GM12865 (cell line): ENCODE results near the gene SIVA1.
A peak's percentile ranks its signal among the peaks of the same experiment; 100 is the strongest.

Experiments
- DNase-seq: peaks from one replicate; pipeline ENCODE4 v3.0.0; 2010; ENCODE audit warnings: low read depth
- H3K4me3 ChIP-seq: 2 replicates; pipeline ENCODE4 v1.5.1; 2011; ENCODE audit warnings: mild to moderate bottlenecking, low read depth, low read length, control low read depth
- TF ChIP-seq, protein P1 (sequence below): IDR thresholded peaks from 2 replicates; pipeline ENCODE4 v1.5.1; 2011; ENCODE audit warnings: low read length, control low read depth, low read depth, inconsistent platforms; ENCODE audit not compliant: insufficient read depth; ENCODE audit errors: missing control alignments

Gene SIVA1

DNA sequence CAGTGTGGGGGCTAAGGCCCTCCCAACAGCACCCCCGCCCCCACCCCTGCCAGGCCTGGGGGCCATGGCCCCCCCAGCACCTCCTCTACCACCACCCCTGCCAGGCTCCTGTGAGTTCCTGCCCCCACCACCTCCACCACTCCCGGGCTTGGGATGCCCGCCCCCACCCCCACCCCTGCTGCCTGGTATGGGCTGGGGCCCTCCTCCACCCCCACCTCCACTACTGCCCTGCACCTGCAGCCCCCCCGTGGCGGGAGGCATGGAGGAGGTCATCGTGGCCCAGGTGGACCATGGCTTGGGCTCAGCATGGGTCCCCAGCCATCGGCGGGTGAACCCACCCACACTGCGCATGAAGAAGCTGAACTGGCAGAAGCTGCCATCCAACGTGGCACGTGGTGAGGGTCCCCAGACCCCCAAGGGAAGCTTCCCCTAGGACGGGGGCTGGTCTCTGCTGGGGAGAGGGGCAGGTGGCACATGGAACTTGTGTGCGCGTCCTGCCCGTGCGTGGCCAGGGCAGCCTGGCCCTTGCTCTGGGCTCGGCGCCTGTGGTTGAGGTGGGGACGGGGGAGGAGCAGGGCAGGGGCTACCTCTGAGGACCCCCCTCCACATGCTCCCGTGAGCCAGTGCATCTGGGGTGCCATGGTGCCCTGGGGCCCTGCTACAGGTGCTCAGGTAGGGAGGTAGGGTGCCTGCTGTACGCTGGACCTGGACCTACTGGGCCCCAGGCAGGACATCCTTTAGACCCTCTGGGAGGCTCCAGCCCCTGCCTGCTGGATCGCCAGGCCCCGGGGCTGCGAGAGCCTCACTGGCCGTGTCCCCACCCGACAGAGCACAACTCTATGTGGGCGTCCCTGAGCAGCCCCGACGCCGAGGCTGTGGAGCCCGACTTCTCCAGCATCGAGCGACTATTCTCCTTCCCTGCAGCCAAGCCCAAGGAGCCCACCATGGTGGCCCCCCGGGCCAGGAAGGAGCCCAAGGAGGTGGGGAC, 45.0 kb upstream of the SIVA1 start:
- no peak overlapping the region for H3K4me3 ChIP-seq
- DNase-seq, result no peak
- TF ChIP-seq, protein P1, sequence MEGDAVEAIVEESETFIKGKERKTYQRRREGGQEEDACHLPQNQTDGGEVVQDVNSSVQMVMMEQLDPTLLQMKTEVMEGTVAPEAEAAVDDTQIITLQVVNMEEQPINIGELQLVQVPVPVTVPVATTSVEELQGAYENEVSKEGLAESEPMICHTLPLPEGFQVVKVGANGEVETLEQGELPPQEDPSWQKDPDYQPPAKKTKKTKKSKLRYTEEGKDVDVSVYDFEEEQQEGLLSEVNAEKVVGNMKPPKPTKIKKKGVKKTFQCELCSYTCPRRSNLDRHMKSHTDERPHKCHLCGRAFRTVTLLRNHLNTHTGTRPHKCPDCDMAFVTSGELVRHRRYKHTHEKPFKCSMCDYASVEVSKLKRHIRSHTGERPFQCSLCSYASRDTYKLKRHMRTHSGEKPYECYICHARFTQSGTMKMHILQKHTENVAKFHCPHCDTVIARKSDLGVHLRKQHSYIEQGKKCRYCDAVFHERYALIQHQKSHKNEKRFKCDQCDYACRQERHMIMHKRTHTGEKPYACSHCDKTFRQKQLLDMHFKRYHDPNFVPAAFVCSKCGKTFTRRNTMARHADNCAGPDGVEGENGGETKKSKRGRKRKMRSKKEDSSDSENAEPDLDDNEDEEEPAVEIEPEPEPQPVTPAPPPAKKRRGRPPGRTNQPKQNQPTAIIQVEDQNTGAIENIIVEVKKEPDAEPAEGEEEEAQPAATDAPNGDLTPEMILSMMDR, result no peak

- H3K4me3 ChIP-seq, result no peak overlapping the region
- TF ChIP-seq, protein P1, result peak; percentile 98
- DNase-seq, result peak; percentile 70
Observed at GRCh38 chr14:104708606-104709268, 44.2 kb upstream of the SIVA1 start.

GRCh38 chr14:104709387-104710039, 43.4 kb upstream of the SIVA1 start:
- TF ChIP-seq, protein P1, result no peak
- no peak overlapping the region for H3K4me3 ChIP-seq
- DNase-seq, result no peak

DNA sequence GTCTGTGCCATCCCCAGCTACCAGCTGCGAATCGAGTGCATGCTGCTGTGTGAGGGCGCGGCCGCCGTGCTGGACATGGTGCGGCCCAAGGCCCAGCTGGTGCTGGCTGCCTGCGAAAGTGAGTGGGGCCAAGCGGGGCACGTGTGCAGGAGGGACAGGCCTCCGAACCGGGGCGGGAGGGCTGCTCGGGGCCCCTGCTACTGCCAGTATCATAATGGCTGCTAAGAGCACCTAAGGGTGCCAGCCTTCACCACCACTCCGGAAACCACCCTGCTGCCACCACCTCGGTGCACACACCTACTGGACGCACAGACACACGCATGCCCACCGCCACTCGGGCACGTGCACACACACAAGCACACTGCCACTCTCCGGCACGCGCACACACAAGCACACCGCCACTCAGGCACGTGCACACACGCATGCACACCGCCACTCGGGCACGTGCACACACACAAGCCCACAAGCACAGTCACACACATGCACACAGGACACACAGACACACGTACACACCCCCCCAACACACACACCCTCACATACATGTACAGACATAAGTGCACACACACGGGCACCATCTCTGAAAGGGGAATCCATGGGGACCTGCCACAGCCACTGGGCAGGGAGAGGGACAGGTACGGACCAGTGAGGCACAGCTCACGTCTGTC, 42.7 kb upstream of the SIVA1 start:
- no peak overlapping the region for H3K4me3 ChIP-seq
- no peak for DNase-seq
- TF ChIP-seq, protein P1, result no peak

- TF ChIP-seq, protein P1, result no peak
- DNase-seq, result no peak
- no peak overlapping the region for H3K4me3 ChIP-seq
Observed at GRCh38 chr14:104712881-104713734, 39.8 kb upstream of the SIVA1 start.

DNA sequence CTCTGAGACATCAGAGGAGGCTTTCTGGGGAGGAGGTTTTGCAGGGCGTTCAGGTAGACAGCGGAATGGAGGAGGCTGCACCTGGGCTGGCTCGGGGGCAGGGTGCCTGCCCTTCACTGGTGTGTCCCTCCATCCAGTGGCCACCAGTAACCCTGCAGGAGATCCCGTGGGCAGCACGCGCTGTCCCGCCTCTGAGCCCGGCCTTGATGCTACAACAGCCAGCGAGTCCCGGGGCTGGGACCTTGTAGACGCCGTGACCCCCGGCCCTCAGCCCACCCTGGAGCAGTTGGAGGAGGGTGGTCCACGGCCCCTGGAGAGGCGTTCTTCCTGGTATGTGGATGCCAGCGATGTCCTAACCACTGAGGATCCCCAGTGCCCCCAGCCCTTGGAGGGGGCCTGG, 38.9 kb upstream of the SIVA1 start:
- no peak for DNase-seq
- no peak overlapping the region for H3K4me3 ChIP-seq
- TF ChIP-seq, protein P1, result no peak
